ENCODE data around the gene OIT3. TPM values are rescaled to one million over a fixed set of nuclear protein-coding genes. Genes with fewer than 3 reads are reported as not detected.
"Not testable (repeated sequence)": the region's sequence is repeated elsewhere in the genome, so short reads cannot be mapped to it uniquely, and the experiment has no call there.

Gene OIT3
- total RNA-seq, 1 experiment from 2014 or later = not detected

- ChIA-PET POLR2A (no interaction called here), CTCF (no interaction called here)
- Histone ChIP-seq H3K4me3 (ENCODE audit: low read depth, low read length) (no peak overlapping the region), H3K9me3 (no peaks in the 10 kb centered on the region), H3K4me1 (peaks cover 5% of the 10 kb centered on the region), H3K36me3 (ENCODE audit: control insufficient read depth, insufficient read depth, low read length) (no peaks in the 10 kb centered on the region), H3K27me3 (replicated peaks; ENCODE audit: control insufficient read depth, insufficient read depth, low read length) (no peaks in the 10 kb centered on the region)
- intact Hi-C loops (cut with micrococcal nuclease; ENCODE audit: unreplicated experiment) = no loop called here
- Mint-ChIP-seq H3K4me3 (ENCODE audit: unreplicated experiment) (no peak overlapping the region), H3K27ac (ENCODE audit: unreplicated experiment) (no peak overlapping the region), H3K9me3 (ENCODE audit: unreplicated experiment) (no peaks in the 10 kb centered on the region), H3K4me1 (ENCODE audit: low read depth, unreplicated experiment) (no peaks in the 10 kb centered on the region), H3K27me3 (ENCODE audit: insufficient read depth, unreplicated experiment) (no peaks in the 10 kb centered on the region), H3K36me3 (ENCODE audit: insufficient read depth, unreplicated experiment) (no peaks in the 10 kb centered on the region)
- TF ChIP-seq, protein P1, sequence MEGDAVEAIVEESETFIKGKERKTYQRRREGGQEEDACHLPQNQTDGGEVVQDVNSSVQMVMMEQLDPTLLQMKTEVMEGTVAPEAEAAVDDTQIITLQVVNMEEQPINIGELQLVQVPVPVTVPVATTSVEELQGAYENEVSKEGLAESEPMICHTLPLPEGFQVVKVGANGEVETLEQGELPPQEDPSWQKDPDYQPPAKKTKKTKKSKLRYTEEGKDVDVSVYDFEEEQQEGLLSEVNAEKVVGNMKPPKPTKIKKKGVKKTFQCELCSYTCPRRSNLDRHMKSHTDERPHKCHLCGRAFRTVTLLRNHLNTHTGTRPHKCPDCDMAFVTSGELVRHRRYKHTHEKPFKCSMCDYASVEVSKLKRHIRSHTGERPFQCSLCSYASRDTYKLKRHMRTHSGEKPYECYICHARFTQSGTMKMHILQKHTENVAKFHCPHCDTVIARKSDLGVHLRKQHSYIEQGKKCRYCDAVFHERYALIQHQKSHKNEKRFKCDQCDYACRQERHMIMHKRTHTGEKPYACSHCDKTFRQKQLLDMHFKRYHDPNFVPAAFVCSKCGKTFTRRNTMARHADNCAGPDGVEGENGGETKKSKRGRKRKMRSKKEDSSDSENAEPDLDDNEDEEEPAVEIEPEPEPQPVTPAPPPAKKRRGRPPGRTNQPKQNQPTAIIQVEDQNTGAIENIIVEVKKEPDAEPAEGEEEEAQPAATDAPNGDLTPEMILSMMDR (IDR thresholded peaks at IDR 0.05; ENCODE audit: insufficient read depth in 1 of 2, low read depth in 1 of 2, low read length in 1 of 2, severe bottlenecking in 1 of 2, unreplicated experiment in 1 of 2) = no peak
- BruUV-seq (replicated peaks) = no TSS peak
- DNase-seq = no peak
Measured at GRCh38 chr10:72898616-72899015, 5.1 kb downstream of the OIT3 start.

DNA sequence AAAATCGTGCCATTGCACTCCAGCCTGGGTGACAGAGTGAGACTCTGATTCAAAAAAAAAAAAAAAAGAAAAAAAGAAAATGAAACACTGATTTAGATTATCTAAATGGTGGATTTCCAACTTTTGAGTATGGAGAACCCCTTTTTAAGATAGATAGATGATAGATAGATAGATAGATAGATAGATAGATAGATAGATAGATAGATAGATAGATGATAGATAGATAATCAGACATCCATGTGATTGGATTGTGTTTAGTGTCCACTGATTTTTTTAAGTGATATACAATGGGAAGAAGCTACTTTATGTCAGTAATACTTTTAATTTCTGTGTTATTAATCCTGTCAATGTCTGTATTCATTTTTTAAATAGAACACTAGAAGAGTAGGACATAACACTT is 6.0 kb downstream of the OIT3 start:
- H3K4me1 Mint-ChIP-seq (ENCODE audit: low read depth, unreplicated experiment) = peaks cover 9% of the 10 kb centered on the region
- no peak overlapping the region for H3K4me3 Mint-ChIP-seq (ENCODE audit: unreplicated experiment)
- peaks cover 14% of the 10 kb centered on the region for H3K4me1 ChIP-seq
- no peaks in the 10 kb centered on the region for H3K27me3 Mint-ChIP-seq (ENCODE audit: insufficient read depth, unreplicated experiment)
- TF ChIP-seq, protein P1 (IDR thresholded peaks at IDR 0.05; ENCODE audit: insufficient read depth in 1 of 2, low read depth in 1 of 2, low read length in 1 of 2, severe bottlenecking in 1 of 2, unreplicated experiment in 1 of 2) = no peak
- no peaks in the 10 kb centered on the region for H3K9me3 ChIP-seq
- H3K27ac Mint-ChIP-seq (ENCODE audit: unreplicated experiment) = no peak overlapping the region
- H3K9me3 Mint-ChIP-seq (ENCODE audit: unreplicated experiment) = no peaks in the 10 kb centered on the region
- POLR2A ChIA-PET = no interaction called here
- H3K36me3 Mint-ChIP-seq (ENCODE audit: insufficient read depth, unreplicated experiment) = no peaks in the 10 kb centered on the region
- DNase-seq = no peak
- intact Hi-C loops (cut with micrococcal nuclease; ENCODE audit: unreplicated experiment) = no loop called here
- BruUV-seq (replicated peaks) = no TSS peak
- no peak overlapping the region for H3K4me3 ChIP-seq (ENCODE audit: low read depth, low read length)
- CTCF ChIA-PET = no interaction called here
- no peaks in the 10 kb centered on the region for H3K27me3 ChIP-seq (replicated peaks; ENCODE audit: control insufficient read depth, insufficient read depth, low read length)
- no peaks in the 10 kb centered on the region for H3K36me3 ChIP-seq (ENCODE audit: control insufficient read depth, insufficient read depth, low read length)

GRCh38 chr10:72903941-72904446 is 10.5 kb downstream of the OIT3 start:
- H3K27me3 Mint-ChIP-seq (ENCODE audit: insufficient read depth, unreplicated experiment); CTCF ChIA-PET; intact Hi-C loops (cut with micrococcal nuclease; ENCODE audit: unreplicated experiment); H3K36me3 ChIP-seq (ENCODE audit: control insufficient read depth, insufficient read depth, low read length); H3K9me3 ChIP-seq; BruUV-seq (replicated peaks); H3K27me3 ChIP-seq (replicated peaks; ENCODE audit: control insufficient read depth, insufficient read depth, low read length); H3K9me3 Mint-ChIP-seq (ENCODE audit: unreplicated experiment); POLR2A ChIA-PET; H3K4me3 ChIP-seq (ENCODE audit: low read depth, low read length); H3K36me3 Mint-ChIP-seq (ENCODE audit: insufficient read depth, unreplicated experiment): not testable (repeated sequence)
- Mint-ChIP-seq H3K4me1 (ENCODE audit: low read depth, unreplicated experiment) (peaks cover 13% of the 10 kb centered on the region), H3K27ac (ENCODE audit: unreplicated experiment) (peak overlapping the region; percentile 61), H3K4me3 (ENCODE audit: unreplicated experiment) (peak overlapping the region; percentile 18)
- peaks cover 17% of the 10 kb centered on the region for H3K4me1 ChIP-seq
- DNase-seq = peak in 1 of 2 experiments; percentile 25

DNA sequence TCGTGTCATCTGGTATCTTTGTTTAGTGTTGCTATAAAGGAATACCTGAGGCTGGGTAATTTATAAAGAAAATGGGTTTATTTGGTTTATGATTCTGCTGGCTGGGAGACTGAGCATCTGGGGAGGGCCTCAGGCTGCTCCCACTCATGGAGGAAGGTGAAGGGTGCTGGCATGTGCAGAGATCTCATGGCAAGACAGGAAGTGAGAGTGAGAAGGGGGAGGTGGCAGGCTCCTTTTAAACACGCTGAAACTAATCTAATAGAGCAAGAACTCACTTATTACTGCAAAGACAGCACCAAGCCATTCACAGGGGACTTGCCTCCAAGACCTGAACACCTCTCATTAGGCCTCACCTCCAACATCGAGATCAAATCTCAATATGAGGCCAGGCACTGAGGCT is 11.3 kb downstream of the OIT3 start:
- Histone ChIP-seq H3K36me3 (ENCODE audit: control insufficient read depth, insufficient read depth, low read length) (no peaks in the 10 kb centered on the region), H3K4me1 (peaks cover 17% of the 10 kb centered on the region), H3K9me3 (no peaks in the 10 kb centered on the region), H3K4me3 (ENCODE audit: low read depth, low read length) (no peak overlapping the region), H3K27me3 (replicated peaks; ENCODE audit: control insufficient read depth, insufficient read depth, low read length) (no peaks in the 10 kb centered on the region)
- Mint-ChIP-seq H3K4me3 (ENCODE audit: unreplicated experiment) (no peak overlapping the region), H3K27me3 (ENCODE audit: insufficient read depth, unreplicated experiment) (no peaks in the 10 kb centered on the region), H3K27ac (ENCODE audit: unreplicated experiment) (peak overlapping the region; percentile 61), H3K36me3 (ENCODE audit: insufficient read depth, unreplicated experiment) (no peaks in the 10 kb centered on the region), H3K9me3 (ENCODE audit: unreplicated experiment) (no peaks in the 10 kb centered on the region), H3K4me1 (ENCODE audit: low read depth, unreplicated experiment) (peaks cover 13% of the 10 kb centered on the region)
- ChIA-PET CTCF (no interaction called here), POLR2A (no interaction called here)
- DNase-seq = no peak
- TF ChIP-seq, protein P1 (IDR thresholded peaks at IDR 0.05; ENCODE audit: insufficient read depth in 1 of 2, low read depth in 1 of 2, low read length in 1 of 2, severe bottlenecking in 1 of 2, unreplicated experiment in 1 of 2) = no peak
- intact Hi-C loops (cut with micrococcal nuclease; ENCODE audit: unreplicated experiment) = no loop called here
- no TSS peak for BruUV-seq (replicated peaks)

Data from Caco-2 (cell line).